Thymus (tissue), 11 donors: ENCODE results near the gene CRAT. TPM values are rescaled to one million over a fixed set of nuclear protein-coding genes. Genes with fewer than 3 reads are reported as not detected.
A peak's percentile ranks its signal among the peaks of the same experiment; 100 is the strongest.

Experiments used
- DNase-seq, 9 donors: peaks; one replicate each; pipeline ENCODE4 v3.0.0-alpha.2; 2013; ENCODE audit warnings: low spot score in 9 of 9, low read depth in 6 of 9, missing footprints in 1 of 9
- H3K27ac ChIP-seq, 2 donors: one replicate each; pipeline ENCODE4 v1.5.1; 2013; ENCODE audit warnings: control low read depth in 1 of 2, low read depth in 1 of 2, low read length in 1 of 2, mild to moderate bottlenecking in 1 of 2, moderate library complexity in 1 of 2
- H3K27me3 ChIP-seq, 2 donors: one replicate each; pipeline ENCODE4 v1.5.1; 2013; ENCODE audit warnings: low read length in 1 of 2; ENCODE audit not compliant: control insufficient read depth in 2 of 2, insufficient read depth in 1 of 2
- H3K36me3 ChIP-seq, 2 donors: one replicate each; pipeline ENCODE4 v1.5.1; 2013; ENCODE audit warnings: low read length in 1 of 2, mild to moderate bottlenecking in 1 of 2, moderate library complexity in 1 of 2; ENCODE audit not compliant: control insufficient read depth in 2 of 2, insufficient read depth in 2 of 2
- H3K4me1 ChIP-seq, 2 donors: one replicate each; pipeline ENCODE4 v1.5.1; 2013; ENCODE audit warnings: low read length in 2 of 2; ENCODE audit not compliant: control insufficient read depth in 2 of 2, insufficient read depth in 2 of 2
- H3K4me3 ChIP-seq, 2 donors: one replicate each; pipeline ENCODE4 v1.5.1; 2013; ENCODE audit warnings: low read length in 2 of 2, control low read depth in 1 of 2, mild to moderate bottlenecking in 1 of 2
- H3K9me3 ChIP-seq, 2 donors: one replicate each; pipeline ENCODE4 v1.5.1; 2013; ENCODE audit warnings: low read length in 1 of 2, mild to moderate bottlenecking in 1 of 2; ENCODE audit not compliant: control insufficient read depth in 2 of 2, insufficient read depth in 1 of 2
- WGBS: extraction: QIAGEN DNeasy Blood & Tissue Kit; methylation state at CpG from one replicate; pipeline ENCODE4 v1.1.7; 2013; 5-methylcytosine and 5-hydroxymethylcytosine counted together
- polyA plus RNA-seq: library from polyadenylated mRNA; stranded (reverse); fragments of 200-250 nt; gene quantifications from one replicate; pipeline ENCODE4 v1.2.3, GENCODE V29; 2013
- total RNA-seq: library from RNA; stranded (reverse); fragments of 120-200 nt; gene quantifications from one replicate; pipeline ENCODE4 v1.2.4, GENCODE V29; 2013
- donor health status: healthy.

The CRAT gene
- total and polyA plus RNA-seq, 2 donors: 4.1 to 9.4 TPM

- Histone ChIP-seq H3K9me3 (peaks cover 1 to 5% of the 10 kb centered on the region in 2 donors), H3K4me1 (peaks cover 33 to 52% of the 10 kb centered on the region in 2 donors), H3K27ac (peak overlapping the region; percentile 93 to 98), H3K27me3 (no peaks in the 10 kb centered on the region), H3K36me3 (peaks cover 47 to 50% of the 10 kb centered on the region in 2 donors), H3K4me3 (peak overlapping the region; percentile 43 to 47)
- peak in 8 of 9 donors; percentile 72 to 90 (median 76) for DNase-seq
- 9% methylated on average over 11 of the region's 11 CpGs for WGBS
Measured at GRCh38 chr9:129139993-129140396, 29.4 kb upstream of the CRAT start.

GRCh38 chr9:129139233-129139992, 28.8 kb upstream of the CRAT start:
- Histone ChIP-seq H3K27me3 (no peaks in the 10 kb centered on the region), H3K4me3 (peak overlapping the region; percentile 43 to 47), H3K4me1 (peaks cover 33 to 52% of the 10 kb centered on the region in 2 donors), H3K36me3 (peaks cover 53 to 55% of the 10 kb centered on the region in 2 donors), H3K9me3 (peaks cover 1 to 5% of the 10 kb centered on the region in 2 donors), H3K27ac (peak overlapping the region; percentile 93 to 98)
- DNase-seq: peak; percentile 52 to 93 (median 86)
- 30% methylated on average over 13 of the region's 13 CpGs for WGBS

- peaks cover 1 to 5% of the 10 kb centered on the region in 2 donors for H3K9me3 ChIP-seq
- 88% methylated on average over 21 of the region's 21 CpGs for WGBS
- no peaks in the 10 kb centered on the region for H3K27me3 ChIP-seq
- H3K4me3 ChIP-seq: no peak overlapping the region
- peak overlapping the region; percentile 7 to 27 for H3K27ac ChIP-seq
- no peak for DNase-seq
- H3K36me3 ChIP-seq: peaks cover 49 to 52% of the 10 kb centered on the region in 2 donors
- H3K4me1 ChIP-seq: peaks cover 33 to 47% of the 10 kb centered on the region in 2 donors
Measured at GRCh38 chr9:129138476-129139232, 28.1 kb upstream of the CRAT start.

GRCh38 chr9:129138144-129138462, 27.5 kb upstream of the CRAT start:
- H3K4me1 ChIP-seq: peaks cover 32 to 44% of the 10 kb centered on the region in 2 donors
- DNase-seq: no peak

GRCh38 chr9:129137292-129138143, 26.9 kb upstream of the CRAT start:
- Histone ChIP-seq H3K27ac (no peak overlapping the region), H3K4me3 (no peak overlapping the region), H3K36me3 (peaks cover 49 to 52% of the 10 kb centered on the region in 2 donors), H3K9me3 (no peaks in the 10 kb centered on the region), H3K4me1 (peaks cover 26 to 38% of the 10 kb centered on the region in 2 donors), H3K27me3 (no peaks in the 10 kb centered on the region)
- DNase-seq: no peak
- WGBS: 97% methylated on average over 19 of the region's 19 CpGs

More at GRCh38 chr9:129138144-129138462, 27.5 kb upstream of the CRAT start:
- H3K36me3 ChIP-seq: peaks cover 49 to 52% of the 10 kb centered on the region in 2 donors
- H3K27me3 ChIP-seq: no peaks in the 10 kb centered on the region
- H3K4me3 ChIP-seq: no peak overlapping the region
- peak overlapping the region; percentile 7 to 27 for H3K27ac ChIP-seq
- 96% methylated on average over 9 of the region's 9 CpGs for WGBS
- H3K9me3 ChIP-seq: no peaks in the 10 kb centered on the region

- WGBS: 89% methylated on average over 16 of the region's 16 CpGs
- DNase-seq: no peak
- Histone ChIP-seq H3K27me3 (no peaks in the 10 kb centered on the region), H3K4me3 (no peak overlapping the region), H3K9me3 (no peaks in the 10 kb centered on the region), H3K27ac (no peak overlapping the region), H3K36me3 (peaks cover 49 to 53% of the 10 kb centered on the region in 2 donors), H3K4me1 (peaks cover 18 to 35% of the 10 kb centered on the region in 2 donors)
Measured at GRCh38 chr9:129136446-129137035, 25.9 kb upstream of the CRAT start.

GRCh38 chr9:129135476-129135875, 24.9 kb upstream of the CRAT start:
- no peaks in the 10 kb centered on the region for H3K9me3 ChIP-seq
- H3K27me3 ChIP-seq: no peaks in the 10 kb centered on the region
- H3K4me1 ChIP-seq: peaks cover 8 to 29% of the 10 kb centered on the region in 2 donors
- WGBS: 96% methylated on average over 6 of the region's 6 CpGs
- peaks cover 49 to 61% of the 10 kb centered on the region in 2 donors for H3K36me3 ChIP-seq
- H3K4me3 ChIP-seq: no peak overlapping the region
- DNase-seq: no peak
- H3K27ac ChIP-seq: no peak overlapping the region

- Histone ChIP-seq H3K9me3 (no peaks in the 10 kb centered on the region), H3K27me3 (no peaks in the 10 kb centered on the region), H3K4me3 (no peak overlapping the region), H3K36me3 (peaks cover 44 to 68% of the 10 kb centered on the region in 2 donors), H3K27ac (no peak overlapping the region), H3K4me1 (peaks cover 0 to 12% of the 10 kb centered on the region in 2 donors)
- WGBS: 96% methylated on average over 4 of the region's 4 CpGs
- no peak for DNase-seq
Measured at GRCh38 chr9:129133082-129133481, 22.5 kb upstream of the CRAT start.
